GM12878 (cell line): Measurements from ENCODE around the gene LMF1. TPM values are rescaled to one million over a fixed set of nuclear protein-coding genes. Genes with fewer than 3 reads are reported as not detected.

Experiments used
- ATAC-seq: fragments of 200-7000 bp; cut with Tn5 transposase; 3 replicates; pipeline ENCODE4 v1.9.1; 2020; ENCODE audit warnings: mild to moderate bottlenecking, moderate library complexity
- BruUV-seq: library from RNA; stranded (reverse); fragments of 400-500 nt; replicated peaks from 2 replicates; lab custom pipeline; 2021; lab: Mats Ljungman, UMichigan
- CTCF ChIA-PET: fragments of 300-600 bp; sonication (Branson Sonifier 250); formaldehyde crosslinking; extraction: SDS; loops from one replicate; lab custom pipeline; 2021; ENCODE audit warnings: inconsistent platforms; lab: Yijun Ruan, JAX
- POLR2A ChIA-PET: fragments of 350-600 bp; formaldehyde crosslinking; extraction: SDS; loops from one replicate; lab custom pipeline; 2021; ENCODE audit warnings: inconsistent platforms; lab: Charles Lee
- RAD21 ChIA-PET: fragments of 300-600 bp; sonication (Branson Sonifier 250); formaldehyde crosslinking; loops from one replicate; lab custom pipeline; 2023; ENCODE audit warnings: antibody characterized with exemption; ENCODE audit not compliant: unreplicated experiment; lab: Charles Lee
- SMC1A ChIA-PET: fragments of 300-600 bp; sonication (Branson Sonifier 250); formaldehyde crosslinking; loops from one replicate; lab custom pipeline; 2023; ENCODE audit not compliant: unreplicated experiment, uncharacterized antibody; lab: Charles Lee
- DNase-seq: peaks from one replicate; pipeline ENCODE4 v3.0.0-alpha.2; 2011; ENCODE audit warnings: low read depth, low spot score
- FAIRE-seq: peaks from 3 replicates; lab custom pipeline; 2011; peaks lifted over from hg19 to GRCh38; lab: Jason Lieb, UNC
- H2AFZ ChIP-seq: 2 replicates; pipeline ENCODE4 v1.6.0; 2011; ENCODE audit warnings: low read depth, low read length, control low read depth; ENCODE audit not compliant: control insufficient read depth
- H3K27ac ChIP-seq: 2 replicates; pipeline ENCODE4 v1.5.1; 2011; ENCODE audit warnings: control low read depth; ENCODE audit not compliant: control insufficient read depth, insufficient read depth
- H3K27me3 ChIP-seq, 2 experiments: replicated peaks in 1 of 2; 2 replicates each; pipeline versions ENCODE4 v1.6.0 to v1.6.1; 2011; ENCODE audit warnings: low read length in 1 of 2; ENCODE audit not compliant: control insufficient read depth in 2 of 2, insufficient read depth in 2 of 2
- H3K36me3 ChIP-seq, 2 experiments: 2 replicates each; pipeline ENCODE4 v1.5.1; 2011; ENCODE audit warnings: low read length in 1 of 2; ENCODE audit not compliant: control insufficient read depth in 2 of 2, insufficient read depth in 2 of 2
- H3K4me1 ChIP-seq: 2 replicates; pipeline ENCODE4 v1.6.1; 2011; ENCODE audit warnings: mild to moderate bottlenecking, low read length, moderate library complexity, mixed read lengths; ENCODE audit not compliant: control insufficient read depth, insufficient read depth
- H3K4me2 ChIP-seq: 2 replicates; pipeline ENCODE4 v1.6.0; 2011; ENCODE audit warnings: control low read depth; ENCODE audit not compliant: control insufficient read depth, insufficient read depth
- H3K4me3 ChIP-seq: fragments of 200-600 bp; sonication (generic); 2 replicates; pipeline ENCODE4 v1.5.1; 2016
- H3K79me2 ChIP-seq: 2 replicates; pipeline ENCODE4 v1.6.0; 2011; ENCODE audit warnings: low read length; ENCODE audit not compliant: control insufficient read depth, insufficient read depth
- H3K9ac ChIP-seq: 2 replicates; pipeline ENCODE4 v1.8.0; 2011; ENCODE audit warnings: low read length, control low read depth, mixed read lengths; ENCODE audit not compliant: control insufficient read depth, insufficient read depth
- H3K9me3 ChIP-seq: replicated peaks from 3 replicates; pipeline ENCODE4 v1.5.1; 2011; ENCODE audit warnings: mild to moderate bottlenecking, low read length; ENCODE audit not compliant: control insufficient read depth, insufficient read depth
- H4K20me1 ChIP-seq: 2 replicates; pipeline ENCODE4 v1.6.0; 2011; ENCODE audit not compliant: control insufficient read depth, insufficient read depth
- EED ChIP-seq: sonication (generic); IDR thresholded peaks from 2 replicates; pipeline ENCODE4 v1.6.1; 2016; ENCODE audit warnings: antibody characterized with exemption, low read depth
- HCFC1 ChIP-seq: fragments of 150-350 bp; IDR thresholded peaks from 2 replicates; pipeline ENCODE4 v1.6.1; 2014; ENCODE audit warnings: low read length
- PAX8 ChIP-seq: fragments of 450-650 bp; IDR thresholded peaks from 2 replicates; pipeline ENCODE4 v1.6.1; 2017; ENCODE audit warnings: mild to moderate bottlenecking, moderate library complexity
- PBX3 ChIP-seq: IDR thresholded peaks from 2 replicates; pipeline ENCODE4 v1.6.1; 2011; ENCODE audit warnings: mild to moderate bottlenecking, low read depth, low read length, moderate library complexity; ENCODE audit not compliant: insufficient replicate concordance
- SP1 ChIP-seq: IDR thresholded peaks from one replicate; pipeline ENCODE4 v1.6.1; 2011; ENCODE audit warnings: low read depth, low read length
- STAT3 ChIP-seq: IDR thresholded peaks from 2 replicates; pipeline ENCODE4 v1.6.1; 2011; ENCODE audit warnings: low read depth, low read length, improper control_type of control experiment
- WRNIP1 ChIP-seq: IDR thresholded peaks from 2 replicates; pipeline ENCODE4 v1.6.1; 2011; ENCODE audit warnings: low read depth, low read length, improper control_type of control experiment, borderline replicate concordance
- ZBTB4 ChIP-seq: fragments of 450-650 bp; formaldehyde crosslinking; IDR thresholded peaks from 2 replicates; pipeline ENCODE4 v1.4.0; 2022; ENCODE audit warnings: mild to moderate bottlenecking, moderate library complexity
- ZNF24 ChIP-seq: fragments of 450-650 bp; IDR thresholded peaks from 2 replicates; pipeline ENCODE4 v1.6.1; 2017; ENCODE audit warnings: antibody characterized with exemption, mild to moderate bottlenecking
- WGBS: methylation state at CpG from one replicate; pipeline ENCODE4 v1.1.6; 2016; ENCODE audit warnings: low lambda C conversion rate; ENCODE audit not compliant: insufficient replicate concordance, insufficient coverage; ENCODE audit errors: missing lambda C conversion rate; 5-methylcytosine and 5-hydroxymethylcytosine counted together
- in situ Hi-C: fragments of 300-500 bp; cut with MboI; formaldehyde crosslinking; loops from 9 replicates; pipeline ENCODE4 v1.14.3; 2018; ENCODE audit warnings: mixed read lengths
- intact Hi-C: fragments of 100-400 bp; cut with micrococcal nuclease; formaldehyde crosslinking; loops from one replicate; pipeline ENCODE4 v1.14.2; 2022; ENCODE audit not compliant: unreplicated experiment
- polyA plus RNA-seq, 11 experiments: library from polyadenylated mRNA; depleted of rRNA in 4 of 11; unstranded in 6 of 11; stranded (reverse) in 5 of 11; fragments of >200 nt; fragmentation: Nextera tagmentation in 4 of 11; fragmentation: Illumina TruSeq in 1 of 11; extraction: Ambion mirVana in 4 of 11; extraction: Trizol in 1 of 11; gene quantifications; 1 replicate in 1 of 11; 2 replicates in 10 of 11; pipeline versions ENCODE4 v1.2.1 to v1.2.3, GENCODE V29; 2011 to 2016; ENCODE audit warnings: inconsistent platforms in 2 of 11, missing spikeins in 2 of 11, low read depth in 1 of 11
- total RNA-seq, 4 experiments: library from RNA; depleted of rRNA in 3 of 4; stranded (reverse); fragments of >200 nt in 3 of 4; fragmentation: Illumina TruSeq in 1 of 4; extraction: Trizol in 1 of 4; gene quantifications; 2 replicates each; pipeline versions ENCODE4 v1.2.1 to v1.2.3, GENCODE V29; 2013 to 2021

LMF1 gene
- total and polyA plus RNA-seq, 10 of the 15 experiments (the other 5 are each of a cell fraction or from before 2014, with no cell fraction given): 0.18 to 3.2 (median 1.4) TPM; not detected in 1

- no peaks in the 10 kb centered on the region for H3K36me3 ChIP-seq
- intact Hi-C loops: no loop called here
- TF ChIP-seq STAT3 (no peak), PAX8 (no peak), SP1 (no peak), PBX3 (no peak), EED (no peak), ZNF24 (no peak), WRNIP1 (no peak), ZBTB4 (CRISPR knock-in tag) (no peak), HCFC1 (no peak)
- TF ChIP-seq, all 136 proteins: peak for 0
- Histone ChIP-seq H3K27me3 (no peaks in the 10 kb centered on the region), H3K9me3 (no peaks in the 10 kb centered on the region; the same call in 1 of the 3 replicates), H3K4me3 (no peak overlapping the region), H2AFZ (no peak overlapping the region), H3K4me1 (peaks cover 4% of the 10 kb centered on the region; the same call in 1 of the 2 replicates), H3K9ac (no peak overlapping the region), H3K79me2 (no peaks in the 10 kb centered on the region), H4K20me1 (no peaks in the 10 kb centered on the region), H3K4me2 (no peak overlapping the region), H3K27ac (no peak overlapping the region)
- no TSS peak for BruUV-seq
- SMC1A ChIA-PET: no interaction called here
- ATAC-seq: no peak
- 64% methylated on average over 9 of the region's 14 CpGs for WGBS
- no peak for DNase-seq
- FAIRE-seq: no peak
- RAD21 ChIA-PET: no interaction called here
- POLR2A ChIA-PET: no interaction called here
- CTCF ChIA-PET: no interaction called here
- in situ Hi-C loops: no loop called here
Measured at GRCh38 chr16:878886-879285, 91.9 kb downstream of the LMF1 start.
